SK-N-SH (cell line): ENCODE measurements around the gene FUT2. TPM values are rescaled to one million over a fixed set of nuclear protein-coding genes. Genes with fewer than 3 reads are reported as not detected.

Experiments used
- CTCF ChIA-PET: fragments of 300-600, 350-600 bp; formaldehyde crosslinking; extraction: SDS; loops from one replicate; lab custom pipeline; 2021; lab: Yijun Ruan, JAX
- POLR2A ChIA-PET: fragments of 350-600 bp; sonication (Branson Sonifier 250); formaldehyde crosslinking; extraction: SDS; loops from one replicate; lab custom pipeline; 2020; ENCODE audit warnings: antibody characterized with exemption, inconsistent platforms; lab: Yijun Ruan, JAX
- DNase-seq: peaks from one replicate; pipeline ENCODE4 v3.0.0; 2012
- H2AFZ ChIP-seq: fragments of 200-600 bp; sonication (generic); 2 replicates; pipeline ENCODE4 v1.8.1; 2016; ENCODE audit warnings: antibody characterized with exemption, mild to moderate bottlenecking, low read depth
- H3F3A ChIP-seq: fragments of 200-600 bp; sonication (generic); replicated peaks from 2 replicates; pipeline ENCODE3; 2016; ENCODE audit warnings: antibody characterized with exemption, mild to moderate bottlenecking; ENCODE audit not compliant: insufficient read depth
- H3K27ac ChIP-seq, 2 experiments: fragments of 200-500 bp in 1 of 2; fragments of 200-600 bp in 1 of 2; sonication (Bioruptor generic) in 1 of 2; sonication (generic), shearing (Covaris generic) in 1 of 2; 2 replicates each; pipeline versions ENCODE4 v1.5.1 to v1.6.1; 2014 to 2016; ENCODE audit warnings: low read depth in 2 of 2, inconsistent platforms in 1 of 2, low read length in 1 of 2, mild to moderate bottlenecking in 1 of 2, mixed read lengths in 1 of 2
- H3K27me3 ChIP-seq: fragments of 200-600 bp; sonication (generic), shearing (Covaris generic); 2 replicates; pipeline ENCODE4 v1.6.1; 2016; ENCODE audit warnings: mixed run types; ENCODE audit not compliant: insufficient read depth
- H3K36me3 ChIP-seq, 2 experiments: fragments of 200-500 bp in 1 of 2; fragments of 200-600 bp in 1 of 2; sonication (Bioruptor generic) in 1 of 2; sonication (generic) in 1 of 2; replicated peaks in 1 of 2; 2 replicates each; pipeline versions ENCODE3 to v1.5.1; 2014 to 2016; ENCODE audit warnings: low read length in 1 of 2, mild to moderate bottlenecking in 1 of 2; ENCODE audit not compliant: insufficient read depth in 2 of 2, control insufficient read depth in 1 of 2
- H3K4me1 ChIP-seq, 2 experiments: fragments of 200-500 bp in 1 of 2; fragments of 200-600 bp in 1 of 2; sonication (Bioruptor generic) in 1 of 2; sonication (generic), shearing (Covaris generic) in 1 of 2; 2 replicates each; pipeline versions ENCODE4 v1.5.1 to v1.6.1; 2014 to 2016; ENCODE audit warnings: low read depth in 1 of 2, low read length in 1 of 2, mixed run types in 1 of 2; ENCODE audit not compliant: insufficient read depth in 2 of 2, control insufficient read depth in 1 of 2
- H3K4me2 ChIP-seq: fragments of 200-600 bp; sonication (generic), shearing (Covaris generic); 2 replicates; pipeline ENCODE4 v1.6.1; 2017; ENCODE audit warnings: mixed run types
- H3K4me3 ChIP-seq, 2 experiments: fragments of 200-500 bp in 1 of 2; fragments of 200-600 bp in 1 of 2; sonication (Bioruptor generic) in 1 of 2; sonication (generic), shearing (Covaris generic) in 1 of 2; 2 replicates each; pipeline versions ENCODE4 v1.5.1 to v1.8.1; 2014 to 2016; ENCODE audit warnings: low read depth in 2 of 2, inconsistent platforms in 1 of 2, low read length in 1 of 2, mild to moderate bottlenecking in 1 of 2, mixed read lengths in 1 of 2, moderate library complexity in 1 of 2
- H3K79me2 ChIP-seq: fragments of 200-600 bp; sonication (generic); 2 replicates; pipeline ENCODE4 v1.8.1; 2017; ENCODE audit warnings: mild to moderate bottlenecking; ENCODE audit not compliant: insufficient read depth
- H3K9ac ChIP-seq: fragments of 200-600 bp; sonication (generic); 2 replicates; pipeline ENCODE4 v1.6.1; 2017; ENCODE audit warnings: mixed run types
- H3K9me2 ChIP-seq: fragments of 200-600 bp; sonication (generic); 2 replicates; pipeline ENCODE4 v1.6.1; 2017; ENCODE audit warnings: mixed run types
- H3K9me3 ChIP-seq: fragments of 200-600 bp; sonication (generic); 2 replicates; pipeline ENCODE4 v1.6.1; 2017; ENCODE audit warnings: mixed run types, mild to moderate bottlenecking, moderate library complexity
- H4K20me1 ChIP-seq: fragments of 200-600 bp; sonication (generic); 2 replicates; pipeline ENCODE4 v1.6.1; 2017; ENCODE audit warnings: mild to moderate bottlenecking, mixed run types; ENCODE audit not compliant: insufficient read depth
- CHD2 ChIP-seq: fragments of 150-350 bp; IDR thresholded peaks from 2 replicates; pipeline ENCODE4 v1.6.1; 2018; ENCODE audit warnings: low read length; ENCODE audit not compliant: partially characterized antibody
- ELF1 ChIP-seq: IDR thresholded peaks from 2 replicates; pipeline ENCODE4 v1.4.0; 2012
- EP300 ChIP-seq, 2 experiments: IDR thresholded peaks; 2 replicates each; pipeline versions ENCODE4 v1.4.0 to v1.6.1; 2012; ENCODE audit warnings: borderline replicate concordance in 1 of 2, low read depth in 1 of 2, low read length in 1 of 2
- EZH2phosphoT487 ChIP-seq: fragments of 200-600 bp; sonication (generic); IDR thresholded peaks from 2 replicates; pipeline ENCODE4 v1.6.1; 2017; ENCODE audit warnings: low read depth, mixed run types, mild to moderate bottlenecking, antibody characterized with exemption, moderate library complexity, borderline replicate concordance
- FOSL2 ChIP-seq: IDR thresholded peaks from 2 replicates; pipeline ENCODE4 v1.4.0; 2012; ENCODE audit warnings: low read depth, mild to moderate bottlenecking, moderate library complexity, borderline replicate concordance
- FOXJ3 ChIP-seq: sonication (generic); formaldehyde crosslinking; IDR thresholded peaks from 2 replicates; pipeline ENCODE4 v1.5.1; 2020; ENCODE audit warnings: mild to moderate bottlenecking, missing genetic modification reagents
- FOXM1 ChIP-seq: IDR thresholded peaks from 2 replicates; pipeline ENCODE4 v1.4.0; 2012; ENCODE audit warnings: low read depth, mild to moderate bottlenecking
- JUND ChIP-seq: IDR thresholded peaks from 2 replicates; pipeline ENCODE4 v1.4.0; 2012
- NFIC ChIP-seq: IDR thresholded peaks from 2 replicates; pipeline ENCODE4 v1.4.0; 2012; ENCODE audit warnings: borderline replicate concordance
- POLR2AphosphoS5 ChIP-seq: IDR thresholded peaks from 2 replicates; pipeline ENCODE4 v1.6.1; 2012; ENCODE audit warnings: low read depth, low read length
- RCOR1 ChIP-seq: fragments of 150-350 bp; IDR thresholded peaks from 2 replicates; pipeline ENCODE4 v1.6.1; 2017; ENCODE audit warnings: antibody characterized with exemption, low read length
- RXRA ChIP-seq: IDR thresholded peaks from 2 replicates; pipeline ENCODE4 v1.4.0; 2012; ENCODE audit warnings: low read depth, mild to moderate bottlenecking, borderline replicate concordance
- SIN3A ChIP-seq: IDR thresholded peaks from 2 replicates; pipeline ENCODE4 v1.6.1; 2012; ENCODE audit warnings: low read depth, mild to moderate bottlenecking, low read length, moderate library complexity, borderline replicate concordance
- SMC3 ChIP-seq: IDR thresholded peaks from 2 replicates; pipeline ENCODE4 v1.6.1; 2012; ENCODE audit warnings: low read depth, low read length, improper control_type of control experiment
- TCF12 ChIP-seq: IDR thresholded peaks from 2 replicates; pipeline ENCODE4 v1.4.0; 2012
- TEAD4 ChIP-seq: IDR thresholded peaks from 2 replicates; pipeline ENCODE4 v1.4.0; 2012; ENCODE audit warnings: mild to moderate bottlenecking, borderline replicate concordance; ENCODE audit not compliant: insufficient read depth
- YY1 ChIP-seq: IDR thresholded peaks from 2 replicates; pipeline ENCODE4 v1.4.0; 2012; ENCODE audit warnings: low read depth, mild to moderate bottlenecking
- WGBS: methylation state at CpG from one replicate; pipeline ENCODE4 v1.1.6; 2017; ENCODE audit warnings: low lambda C conversion rate; 5-methylcytosine and 5-hydroxymethylcytosine counted together
- polyA plus RNA-seq, 3 experiments: library from polyadenylated mRNA; depleted of rRNA; stranded (reverse); fragments of >200 nt; gene quantifications; 2 replicates each; pipeline ENCODE4 v1.2.3, GENCODE V29; 2012
- TF ChIP-seq, protein P1 (sequence below): fragments of 150-350 bp; IDR thresholded peaks from 2 replicates; pipeline ENCODE4 v1.6.1; 2016; ENCODE audit warnings: mild to moderate bottlenecking, low read depth, low read length
- TF ChIP-seq, protein P2 (sequence below): fragments of 200-600 bp; sonication (generic); IDR thresholded peaks from 2 replicates; pipeline ENCODE4 v1.6.1; 2017; ENCODE audit warnings: antibody characterized with exemption, mild to moderate bottlenecking, moderate library complexity
- TF ChIP-seq, protein P3 (sequence below): IDR thresholded peaks from 2 replicates; pipeline ENCODE4 v1.4.0; 2012; ENCODE audit warnings: low read depth, borderline replicate concordance
- TF ChIP-seq, protein P4 (sequence below): IDR thresholded peaks from 2 replicates; pipeline ENCODE4 v1.6.1; 2012; ENCODE audit warnings: mild to moderate bottlenecking, low read depth, low read length, moderate library complexity
- TF ChIP-seq, protein P5 (sequence below): fragments of 150-350 bp; IDR thresholded peaks from 2 replicates; pipeline ENCODE4 v1.6.1; 2017; ENCODE audit warnings: antibody characterized with exemption, low read length, low read depth, borderline replicate concordance

Gene FUT2
- polyA plus RNA-seq, 1 of the 3 experiments (the other 2 are of a cell fraction): not detected

DNA sequence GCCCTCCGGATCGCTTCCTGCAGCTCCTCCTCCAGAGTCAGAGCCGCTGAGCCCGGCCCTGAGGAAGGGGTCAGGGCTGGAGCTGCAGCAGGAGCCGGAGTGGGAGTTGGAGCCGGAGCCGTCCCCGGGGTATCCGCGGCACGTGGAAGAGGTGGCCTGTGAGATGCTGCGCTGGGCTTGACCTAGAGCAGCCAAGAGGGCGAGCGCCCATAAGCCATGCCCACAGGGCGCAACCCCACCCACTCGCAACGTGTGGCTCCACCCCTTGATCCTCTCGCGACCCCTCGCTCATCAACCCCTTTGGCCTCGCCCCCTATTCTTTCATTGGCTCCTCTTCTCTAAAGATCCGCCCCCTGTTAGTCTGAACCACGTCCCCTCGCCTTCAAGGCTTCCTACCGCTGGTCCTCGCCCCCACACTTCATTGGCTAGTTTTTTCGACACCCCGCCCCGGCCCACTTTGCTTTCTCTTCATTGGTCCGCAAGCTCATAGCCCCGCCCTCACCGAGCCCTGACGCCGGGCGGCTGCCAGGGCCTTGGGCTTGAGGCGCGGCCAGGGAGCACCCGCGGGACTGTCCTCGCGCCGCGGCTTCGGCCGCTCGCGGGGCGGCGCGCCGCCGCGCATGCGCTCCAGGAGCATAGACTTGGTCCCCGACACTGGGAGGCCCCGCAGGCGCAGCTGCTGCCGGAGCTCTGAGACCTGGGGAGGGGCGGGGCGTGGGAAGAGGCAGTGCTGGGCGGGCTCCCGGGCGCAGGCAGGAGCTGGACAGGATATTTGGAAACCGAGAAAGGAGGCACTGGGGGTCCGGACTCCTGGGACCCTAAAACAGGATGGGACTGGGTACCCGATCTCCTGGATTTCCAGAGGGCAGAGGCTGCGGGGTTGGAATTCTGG, 18.3 kb downstream of the FUT2 start:
- Histone ChIP-seq H3K9me2 (no peaks in the 10 kb centered on the region), H3K79me2 (peaks cover 17% of the 10 kb centered on the region), H3F3A (peaks cover 4% of the 10 kb centered on the region), H3K27me3 (no peaks in the 10 kb centered on the region), H2AFZ (peak overlapping the region; percentile 97), H3K27ac (peak overlapping the region; percentile 77 to 85), H3K4me1 (peaks cover 8 to 30% of the 10 kb centered on the region in 2 experiments; a peak in 2 of 4 replicates), H3K9me3 (no peaks in the 10 kb centered on the region), H3K4me3 (peak overlapping the region; percentile 75 to 100), H4K20me1 (no peaks in the 10 kb centered on the region), H3K4me2 (peak overlapping the region; percentile 98), H3K36me3 (no peaks in the 10 kb centered on the region), H3K9ac (peak overlapping the region; percentile 82)
- WGBS: 1% methylated on average over 47 of the region's 67 CpGs
- CTCF ChIA-PET: interaction anchor here (0.7 to 4.5 kb wide), 4 partner anchors 25 to 128 kb away, joined by 3 to 30 read pairs (median 12); partner anchors contain the start of gene CA11
- DNase-seq: peak; percentile 98
- POLR2A ChIA-PET: interaction anchor here (0.6 to 1.0 kb wide), 3 partner anchors 22 to 159 kb away, joined by 3 to 4 read pairs (median 3); no protein-coding TSS in a partner anchor
- TF ChIP-seq CHD2 (peak; percentile 78), FOXM1 (no peak), NFIC (no peak), SMC3 (no peak), RXRA (no peak; the same call in 1 of the 2 replicates), EZH2phosphoT487 (no peak), SIN3A (no peak; the same call in 1 of the 2 replicates), RCOR1 (no peak), JUND (no peak), YY1 (no peak), EP300 (IDR thresholded peaks at IDR 0.05; ENCODE audit: borderline replicate concordance in 1 of 2, low read depth in 1 of 2, low read length in 1 of 2) (no peak), FOSL2 (no peak), TCF12 (no peak), ELF1 (0 out of 2 replicates have a peak, but pooled peaks have one; percentile 47), TEAD4 (no peak), POLR2AphosphoS5 (peak; percentile 69; the same call in 1 of the 2 replicates), FOXJ3 (CRISPR knock-in tag) (no peak)
- TF ChIP-seq, protein P1, sequence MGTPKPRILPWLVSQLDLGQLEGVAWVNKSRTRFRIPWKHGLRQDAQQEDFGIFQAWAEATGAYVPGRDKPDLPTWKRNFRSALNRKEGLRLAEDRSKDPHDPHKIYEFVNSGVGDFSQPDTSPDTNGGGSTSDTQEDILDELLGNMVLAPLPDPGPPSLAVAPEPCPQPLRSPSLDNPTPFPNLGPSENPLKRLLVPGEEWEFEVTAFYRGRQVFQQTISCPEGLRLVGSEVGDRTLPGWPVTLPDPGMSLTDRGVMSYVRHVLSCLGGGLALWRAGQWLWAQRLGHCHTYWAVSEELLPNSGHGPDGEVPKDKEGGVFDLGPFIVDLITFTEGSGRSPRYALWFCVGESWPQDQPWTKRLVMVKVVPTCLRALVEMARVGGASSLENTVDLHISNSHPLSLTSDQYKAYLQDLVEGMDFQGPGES: no peak; the same call in 1 of the 2 replicates
- TF ChIP-seq, protein P2, sequence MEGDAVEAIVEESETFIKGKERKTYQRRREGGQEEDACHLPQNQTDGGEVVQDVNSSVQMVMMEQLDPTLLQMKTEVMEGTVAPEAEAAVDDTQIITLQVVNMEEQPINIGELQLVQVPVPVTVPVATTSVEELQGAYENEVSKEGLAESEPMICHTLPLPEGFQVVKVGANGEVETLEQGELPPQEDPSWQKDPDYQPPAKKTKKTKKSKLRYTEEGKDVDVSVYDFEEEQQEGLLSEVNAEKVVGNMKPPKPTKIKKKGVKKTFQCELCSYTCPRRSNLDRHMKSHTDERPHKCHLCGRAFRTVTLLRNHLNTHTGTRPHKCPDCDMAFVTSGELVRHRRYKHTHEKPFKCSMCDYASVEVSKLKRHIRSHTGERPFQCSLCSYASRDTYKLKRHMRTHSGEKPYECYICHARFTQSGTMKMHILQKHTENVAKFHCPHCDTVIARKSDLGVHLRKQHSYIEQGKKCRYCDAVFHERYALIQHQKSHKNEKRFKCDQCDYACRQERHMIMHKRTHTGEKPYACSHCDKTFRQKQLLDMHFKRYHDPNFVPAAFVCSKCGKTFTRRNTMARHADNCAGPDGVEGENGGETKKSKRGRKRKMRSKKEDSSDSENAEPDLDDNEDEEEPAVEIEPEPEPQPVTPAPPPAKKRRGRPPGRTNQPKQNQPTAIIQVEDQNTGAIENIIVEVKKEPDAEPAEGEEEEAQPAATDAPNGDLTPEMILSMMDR: no peak
- TF ChIP-seq, protein P3, sequence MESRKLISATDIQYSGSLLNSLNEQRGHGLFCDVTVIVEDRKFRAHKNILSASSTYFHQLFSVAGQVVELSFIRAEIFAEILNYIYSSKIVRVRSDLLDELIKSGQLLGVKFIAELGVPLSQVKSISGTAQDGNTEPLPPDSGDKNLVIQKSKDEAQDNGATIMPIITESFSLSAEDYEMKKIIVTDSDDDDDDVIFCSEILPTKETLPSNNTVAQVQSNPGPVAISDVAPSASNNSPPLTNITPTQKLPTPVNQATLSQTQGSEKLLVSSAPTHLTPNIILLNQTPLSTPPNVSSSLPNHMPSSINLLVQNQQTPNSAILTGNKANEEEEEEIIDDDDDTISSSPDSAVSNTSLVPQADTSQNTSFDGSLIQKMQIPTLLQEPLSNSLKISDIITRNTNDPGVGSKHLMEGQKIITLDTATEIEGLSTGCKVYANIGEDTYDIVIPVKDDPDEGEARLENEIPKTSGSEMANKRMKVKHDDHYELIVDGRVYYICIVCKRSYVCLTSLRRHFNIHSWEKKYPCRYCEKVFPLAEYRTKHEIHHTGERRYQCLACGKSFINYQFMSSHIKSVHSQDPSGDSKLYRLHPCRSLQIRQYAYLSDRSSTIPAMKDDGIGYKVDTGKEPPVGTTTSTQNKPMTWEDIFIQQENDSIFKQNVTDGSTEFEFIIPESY: no peak
- TF ChIP-seq, protein P4, sequence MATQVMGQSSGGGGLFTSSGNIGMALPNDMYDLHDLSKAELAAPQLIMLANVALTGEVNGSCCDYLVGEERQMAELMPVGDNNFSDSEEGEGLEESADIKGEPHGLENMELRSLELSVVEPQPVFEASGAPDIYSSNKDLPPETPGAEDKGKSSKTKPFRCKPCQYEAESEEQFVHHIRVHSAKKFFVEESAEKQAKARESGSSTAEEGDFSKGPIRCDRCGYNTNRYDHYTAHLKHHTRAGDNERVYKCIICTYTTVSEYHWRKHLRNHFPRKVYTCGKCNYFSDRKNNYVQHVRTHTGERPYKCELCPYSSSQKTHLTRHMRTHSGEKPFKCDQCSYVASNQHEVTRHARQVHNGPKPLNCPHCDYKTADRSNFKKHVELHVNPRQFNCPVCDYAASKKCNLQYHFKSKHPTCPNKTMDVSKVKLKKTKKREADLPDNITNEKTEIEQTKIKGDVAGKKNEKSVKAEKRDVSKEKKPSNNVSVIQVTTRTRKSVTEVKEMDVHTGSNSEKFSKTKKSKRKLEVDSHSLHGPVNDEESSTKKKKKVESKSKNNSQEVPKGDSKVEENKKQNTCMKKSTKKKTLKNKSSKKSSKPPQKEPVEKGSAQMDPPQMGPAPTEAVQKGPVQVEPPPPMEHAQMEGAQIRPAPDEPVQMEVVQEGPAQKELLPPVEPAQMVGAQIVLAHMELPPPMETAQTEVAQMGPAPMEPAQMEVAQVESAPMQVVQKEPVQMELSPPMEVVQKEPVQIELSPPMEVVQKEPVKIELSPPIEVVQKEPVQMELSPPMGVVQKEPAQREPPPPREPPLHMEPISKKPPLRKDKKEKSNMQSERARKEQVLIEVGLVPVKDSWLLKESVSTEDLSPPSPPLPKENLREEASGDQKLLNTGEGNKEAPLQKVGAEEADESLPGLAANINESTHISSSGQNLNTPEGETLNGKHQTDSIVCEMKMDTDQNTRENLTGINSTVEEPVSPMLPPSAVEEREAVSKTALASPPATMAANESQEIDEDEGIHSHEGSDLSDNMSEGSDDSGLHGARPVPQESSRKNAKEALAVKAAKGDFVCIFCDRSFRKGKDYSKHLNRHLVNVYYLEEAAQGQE: no peak
- TF ChIP-seq, protein P5, sequence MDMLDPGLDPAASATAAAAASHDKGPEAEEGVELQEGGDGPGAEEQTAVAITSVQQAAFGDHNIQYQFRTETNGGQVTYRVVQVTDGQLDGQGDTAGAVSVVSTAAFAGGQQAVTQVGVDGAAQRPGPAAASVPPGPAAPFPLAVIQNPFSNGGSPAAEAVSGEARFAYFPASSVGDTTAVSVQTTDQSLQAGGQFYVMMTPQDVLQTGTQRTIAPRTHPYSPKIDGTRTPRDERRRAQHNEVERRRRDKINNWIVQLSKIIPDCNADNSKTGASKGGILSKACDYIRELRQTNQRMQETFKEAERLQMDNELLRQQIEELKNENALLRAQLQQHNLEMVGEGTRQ: no peak
